Endothelial cell (in vitro differentiated cells): ENCODE data around the gene CYSLTR1. TPM values are rescaled to one million over a fixed set of nuclear protein-coding genes. Genes with fewer than 3 reads are reported as not detected.

Source experiments
- DNase-seq: peaks from one replicate; pipeline ENCODE4 v3.0.0; 2021; ENCODE audit warnings: low spot score
- H3K27ac Mint-ChIP-seq: one replicate; pipeline ENCODE4 v1.8.0; 2021; ENCODE audit warnings: mixed read lengths, inconsistent platforms; ENCODE audit not compliant: unreplicated experiment
- H3K27me3 Mint-ChIP-seq: one replicate; pipeline ENCODE4 v1.8.0; 2021; ENCODE audit warnings: mild to moderate bottlenecking, moderate library complexity, mixed read lengths, inconsistent platforms; ENCODE audit not compliant: unreplicated experiment
- H3K36me3 Mint-ChIP-seq: one replicate; pipeline ENCODE4 v1.8.0; 2021; ENCODE audit warnings: mild to moderate bottlenecking, low read depth, mixed read lengths, inconsistent platforms; ENCODE audit not compliant: unreplicated experiment
- H3K4me1 Mint-ChIP-seq: one replicate; pipeline ENCODE4 v1.8.0; 2021; ENCODE audit warnings: mild to moderate bottlenecking, mixed read lengths, inconsistent platforms; ENCODE audit not compliant: unreplicated experiment
- H3K4me3 Mint-ChIP-seq: one replicate; pipeline ENCODE4 v1.8.0; 2021; ENCODE audit warnings: mild to moderate bottlenecking, mixed read lengths, inconsistent platforms; ENCODE audit not compliant: unreplicated experiment
- H3K9me3 Mint-ChIP-seq: one replicate; pipeline ENCODE4 v1.8.0; 2021; ENCODE audit warnings: mixed read lengths, inconsistent platforms; ENCODE audit not compliant: unreplicated experiment
- CTCF ChIP-seq: fragments of 200-600 bp; sonication (generic); IDR thresholded peaks from one replicate; pipeline ENCODE4 v1.5.0; 2021; ENCODE audit warnings: antibody characterized with exemption; ENCODE audit not compliant: unreplicated experiment
- total RNA-seq: library from RNA; stranded (reverse); fragmentation: NEBNext Ultra II Directional; extraction: Animal tissue kit (Norgen Biotek cat#: 25700); gene quantifications from one replicate; pipeline ENCODE4 v1.2.1, GENCODE V29; 2021; ENCODE audit not compliant: unreplicated experiment

Gene CYSLTR1
- total RNA-seq, 1 donor from 2014 or later: 0.13 TPM

- H3K4me1 Mint-ChIP-seq: no peaks in the 10 kb centered on the region
- TF ChIP-seq CTCF: no peak
- no peak for DNase-seq
- H3K27me3 Mint-ChIP-seq: no peaks in the 10 kb centered on the region
- H3K36me3 Mint-ChIP-seq: no peaks in the 10 kb centered on the region
- H3K4me3 Mint-ChIP-seq: no peak overlapping the region
- H3K27ac Mint-ChIP-seq: no peak overlapping the region
- H3K9me3 Mint-ChIP-seq: no peaks in the 10 kb centered on the region
These were observed 30.1 kb upstream of the CYSLTR1 start for GRCh38 chrX:78357342-78358055.

- H3K36me3 Mint-ChIP-seq: no peaks in the 10 kb centered on the region
- no peaks in the 10 kb centered on the region for H3K27me3 Mint-ChIP-seq
- no peak overlapping the region for H3K27ac Mint-ChIP-seq
- no peak overlapping the region for H3K4me3 Mint-ChIP-seq
- H3K4me1 Mint-ChIP-seq: no peaks in the 10 kb centered on the region
- DNase-seq: no peak
- TF ChIP-seq CTCF: no peak
- H3K9me3 Mint-ChIP-seq: no peaks in the 10 kb centered on the region
These were observed 6.1 kb upstream of the CYSLTR1 start for GRCh38 chrX:78333521-78333920.

GRCh38 chrX:78331708-78332107, 4.3 kb upstream of the CYSLTR1 start:
- TF ChIP-seq CTCF: no peak
- Mint-ChIP-seq H3K36me3 (no peaks in the 10 kb centered on the region), H3K9me3 (no peaks in the 10 kb centered on the region), H3K4me1 (peaks cover 9% of the 10 kb centered on the region), H3K4me3 (no peak overlapping the region), H3K27me3 (no peaks in the 10 kb centered on the region), H3K27ac (no peak overlapping the region)
- DNase-seq: no peak

GRCh38 chrX:78330540-78330939, 3.1 kb upstream of the CYSLTR1 start:
- Mint-ChIP-seq H3K4me1 (peaks cover 9% of the 10 kb centered on the region), H3K4me3 (no peak overlapping the region), H3K27ac (no peak overlapping the region), H3K36me3 (no peaks in the 10 kb centered on the region), H3K9me3 (no peaks in the 10 kb centered on the region), H3K27me3 (no peaks in the 10 kb centered on the region)
- no peak for DNase-seq
- TF ChIP-seq CTCF: no peak

GRCh38 chrX:78330068-78330467, 2.7 kb upstream of the CYSLTR1 start:
- H3K4me3 Mint-ChIP-seq: no peak overlapping the region

More at GRCh38 chrX:78330068-78330467, 2.7 kb upstream of the CYSLTR1 start:
- Mint-ChIP-seq H3K9me3 (no peaks in the 10 kb centered on the region), H3K36me3 (no peaks in the 10 kb centered on the region), H3K27me3 (no peaks in the 10 kb centered on the region), H3K27ac (no peak overlapping the region), H3K4me1 (peaks cover 9% of the 10 kb centered on the region)
- TF ChIP-seq CTCF: no peak
- no peak for DNase-seq
